ENCODE measurements around the gene NISCH.

NISCH gene

GRCh38 chr3:52504977-52505376 lies 49.6 kb downstream of the NISCH start:
- DNase-seq, result no peak
- H3K4me1 ChIP-seq (ENCODE audit: low read length), result no peaks in the 10 kb centered on the region

DNA sequence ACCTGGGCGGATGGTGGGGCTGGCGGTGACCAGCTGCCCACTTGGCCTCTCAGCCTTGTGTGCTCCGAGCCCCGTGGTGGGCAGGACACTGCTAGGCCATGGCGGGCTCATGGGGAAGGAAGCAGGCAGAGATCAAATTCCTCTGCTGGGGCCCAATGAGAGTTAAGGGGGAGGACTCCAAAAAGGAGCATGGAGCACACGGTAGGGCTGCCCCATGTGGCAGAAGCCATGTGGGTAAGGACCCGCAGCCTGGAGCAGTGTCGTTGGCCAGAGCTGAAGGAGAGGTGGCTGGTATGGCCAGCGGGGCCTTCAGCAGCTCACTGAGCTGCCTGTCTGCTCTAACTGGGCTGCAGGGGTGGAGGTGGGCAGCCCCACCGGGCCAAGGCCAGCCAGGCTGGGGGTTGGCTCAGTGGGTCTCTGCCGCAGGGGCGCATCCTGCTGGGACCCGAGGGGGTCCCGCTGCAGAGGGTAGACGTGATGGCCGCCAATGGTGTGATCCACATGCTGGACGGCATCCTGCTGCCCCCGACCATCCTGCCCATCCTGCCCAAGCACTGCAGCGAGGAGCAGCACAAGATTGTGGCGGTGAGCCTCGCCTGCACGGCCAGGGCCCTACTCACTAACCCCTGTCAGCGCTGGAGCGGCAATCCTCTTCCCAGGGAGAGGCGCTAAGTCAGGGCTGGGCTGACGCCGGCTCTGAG lies 51.0 kb downstream of the NISCH start:
- Histone ChIP-seq H3K9me2 (replicated peaks; ENCODE audit: insufficient read depth, low read length) (no peaks in the 10 kb centered on the region), H3K9ac (ENCODE audit: low read length) (no peak overlapping the region)
- TF ChIP-seq CTCF (IDR thresholded peaks at IDR 0.05; ENCODE audit: low read length) (no peak), EZH2phosphoT487 (IDR thresholded peaks at IDR 0.05; ENCODE audit: low read length) (no peak), EZH2 (optimal IDR thresholded peaks at IDR 0.05; ENCODE audit: low read depth, low read length) (no peak)

More at GRCh38 chr3:52504977-52505376, 49.6 kb downstream of the NISCH start:
- H3F3A ChIP-seq (ENCODE audit: insufficient read depth, low read length), result no peaks in the 10 kb centered on the region
- H3K4me3 ChIP-seq (ENCODE audit: low read length), result no peak overlapping the region
- H3K9me3 ChIP-seq (replicated peaks; ENCODE audit: insufficient read depth, low read length), result no peaks in the 10 kb centered on the region
- H3K4me2 ChIP-seq (ENCODE audit: low read depth, low read length), result no peak overlapping the region
- H3K9me2 ChIP-seq (replicated peaks; ENCODE audit: insufficient read depth, low read length), result no peaks in the 10 kb centered on the region
- TF ChIP-seq EZH2phosphoT487 (IDR thresholded peaks at IDR 0.05; ENCODE audit: low read length) (no peak), CTCF (IDR thresholded peaks at IDR 0.05; ENCODE audit: low read length) (no peak), EZH2 (optimal IDR thresholded peaks at IDR 0.05; ENCODE audit: low read depth, low read length) (no peak)
- H3K27ac ChIP-seq (ENCODE audit: low read length), result no peak overlapping the region
- H3K9ac ChIP-seq (ENCODE audit: low read length), result no peak overlapping the region
- H3K36me3 ChIP-seq (replicated peaks; ENCODE audit: insufficient read depth, low read length), result no peaks in the 10 kb centered on the region
- H4K20me1 ChIP-seq (ENCODE audit: insufficient read depth, low read length), result no peaks in the 10 kb centered on the region
- peaks cover 44% of the 10 kb centered on the region for H3K27me3 ChIP-seq (replicated peaks; ENCODE audit: insufficient read depth, low read length)
- H2AFZ ChIP-seq (ENCODE audit: low read length), result no peak overlapping the region
- H3K79me2 ChIP-seq (ENCODE audit: low read length), result no peaks in the 10 kb centered on the region

DNA sequence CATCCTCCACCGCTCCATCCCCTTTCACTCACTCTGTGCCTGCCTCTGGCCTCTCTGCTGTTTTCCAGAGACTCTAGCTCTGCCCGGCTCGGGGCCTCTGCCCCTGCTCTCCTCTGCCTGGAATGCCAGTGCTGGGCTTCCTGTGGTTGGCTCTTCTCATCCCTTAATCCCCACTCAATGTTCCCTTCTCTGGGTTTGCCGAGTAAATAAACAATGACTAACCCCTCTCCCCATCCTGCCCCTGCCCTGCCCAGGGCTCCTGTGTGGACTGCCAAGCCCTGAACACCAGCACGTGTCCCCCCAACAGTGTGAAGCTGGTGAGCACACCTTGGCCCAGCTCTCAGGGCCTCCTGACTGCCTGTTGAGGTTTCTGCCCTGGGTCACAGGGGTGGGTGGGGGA lies 52.0 kb downstream of the NISCH start:
- no peaks in the 10 kb centered on the region for H3K9me3 ChIP-seq (replicated peaks; ENCODE audit: insufficient read depth, low read length)
- H3K79me2 ChIP-seq (ENCODE audit: low read length), result no peaks in the 10 kb centered on the region
- H3K9ac ChIP-seq (ENCODE audit: low read length), result no peak overlapping the region
- TF ChIP-seq EZH2phosphoT487 (IDR thresholded peaks at IDR 0.05; ENCODE audit: low read length), result no peak
- TF ChIP-seq CTCF (IDR thresholded peaks at IDR 0.05; ENCODE audit: low read length), result no peak
- TF ChIP-seq EZH2 (optimal IDR thresholded peaks at IDR 0.05; ENCODE audit: low read depth, low read length), result no peak
- H4K20me1 ChIP-seq (ENCODE audit: insufficient read depth, low read length), result no peaks in the 10 kb centered on the region
- H3K27me3 ChIP-seq (replicated peaks; ENCODE audit: insufficient read depth, low read length), result peaks cover 42% of the 10 kb centered on the region
- no peaks in the 10 kb centered on the region for H3F3A ChIP-seq (ENCODE audit: insufficient read depth, low read length)
- DNase-seq, result no peak
- no peak overlapping the region for H3K4me3 ChIP-seq (ENCODE audit: low read length)
- no peak overlapping the region for H3K27ac ChIP-seq (ENCODE audit: low read length)
- no peaks in the 10 kb centered on the region for H3K36me3 ChIP-seq (replicated peaks; ENCODE audit: insufficient read depth, low read length)
- no peak overlapping the region for H2AFZ ChIP-seq (ENCODE audit: low read length)
- no peak overlapping the region for H3K4me2 ChIP-seq (ENCODE audit: low read depth, low read length)
- H3K4me1 ChIP-seq (ENCODE audit: low read length), result no peaks in the 10 kb centered on the region
- H3K9me2 ChIP-seq (replicated peaks; ENCODE audit: insufficient read depth, low read length), result no peaks in the 10 kb centered on the region

More for the DNA sequence above, 51.0 kb downstream of the NISCH start:
- no peak for DNase-seq
- H3K27me3 ChIP-seq (replicated peaks; ENCODE audit: insufficient read depth, low read length), result peaks cover 44% of the 10 kb centered on the region
- H3K36me3 ChIP-seq (replicated peaks; ENCODE audit: insufficient read depth, low read length), result no peaks in the 10 kb centered on the region
- H3K4me1 ChIP-seq (ENCODE audit: low read length), result no peaks in the 10 kb centered on the region
- H3K4me3 ChIP-seq (ENCODE audit: low read length), result no peak overlapping the region
- H4K20me1 ChIP-seq (ENCODE audit: insufficient read depth, low read length), result no peaks in the 10 kb centered on the region
- H3K79me2 ChIP-seq (ENCODE audit: low read length), result no peaks in the 10 kb centered on the region
- H3K27ac ChIP-seq (ENCODE audit: low read length), result no peak overlapping the region
- H3F3A ChIP-seq (ENCODE audit: insufficient read depth, low read length), result no peaks in the 10 kb centered on the region
- H3K9me3 ChIP-seq (replicated peaks; ENCODE audit: insufficient read depth, low read length), result no peaks in the 10 kb centered on the region
- no peak overlapping the region for H2AFZ ChIP-seq (ENCODE audit: low read length)
- H3K4me2 ChIP-seq (ENCODE audit: low read depth, low read length), result no peak overlapping the region

Data from MM.1S (cell line).